GM06990 (cell line): ENCODE results near the gene RND3.

Experiments
- DNase-seq: peaks from one replicate; pipeline ENCODE4 v3.0.0-alpha.2; 2011; ENCODE audit not compliant: insufficient read length; ENCODE audit errors: extremely low read depth
- H3K27me3 ChIP-seq: replicated peaks from 2 replicates; pipeline ENCODE4 v1.6.0; 2011; ENCODE audit warnings: low read length; ENCODE audit not compliant: control insufficient read depth, insufficient read depth
- H3K36me3 ChIP-seq: 2 replicates; pipeline ENCODE4 v1.5.1; 2011; ENCODE audit warnings: low read length; ENCODE audit not compliant: control insufficient read depth, insufficient read depth
- H3K4me3 ChIP-seq: replicated peaks from 2 replicates; pipeline ENCODE4 v1.5.1; 2011; ENCODE audit warnings: low read depth, mild to moderate bottlenecking, control low read depth, low read length
- CTCF ChIP-seq: IDR thresholded peaks from 2 replicates; pipeline ENCODE4 v1.5.1; 2011; ENCODE audit warnings: low read length, control low read depth, mild to moderate bottlenecking, inconsistent platforms; ENCODE audit not compliant: insufficient read depth, poor library complexity, severe bottlenecking

The RND3 gene

GRCh38 chr2:150477347-150477746 lies 10.1 kb downstream of the RND3 start:
- H3K4me3 ChIP-seq, result no peak overlapping the region

DNA sequence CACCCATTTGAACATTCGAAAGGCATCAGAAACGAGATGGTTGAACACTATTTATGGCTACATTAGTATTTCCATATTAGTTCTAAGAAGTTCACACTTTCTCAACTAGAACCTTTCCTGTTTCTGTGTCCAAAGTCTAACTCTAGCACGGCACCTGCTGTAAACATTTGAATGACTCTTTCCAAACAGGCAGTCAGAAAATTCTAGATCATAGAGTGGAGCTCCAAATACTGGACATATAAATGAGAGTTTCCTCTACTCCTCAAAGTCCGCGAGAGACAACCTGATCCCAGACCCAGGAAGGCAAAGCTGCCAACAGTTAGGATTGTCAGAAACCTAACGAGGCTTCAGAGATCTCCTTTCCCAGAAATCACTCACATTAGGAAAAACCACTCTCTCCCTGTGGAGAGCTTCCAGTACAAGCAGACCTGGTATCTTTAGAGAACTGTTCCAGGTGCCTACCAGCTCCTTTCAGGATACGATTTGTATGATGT lies 10.6 kb downstream of the RND3 start:
- TF ChIP-seq CTCF, result no peak
- DNase-seq, result no peak
- H3K36me3 ChIP-seq, result no peaks in the 10 kb centered on the region
- no peaks in the 10 kb centered on the region for H3K27me3 ChIP-seq
- no peak overlapping the region for H3K4me3 ChIP-seq

More at GRCh38 chr2:150477347-150477746, 10.1 kb downstream of the RND3 start:
- H3K36me3 ChIP-seq, result no peaks in the 10 kb centered on the region
- no peak for TF ChIP-seq CTCF
- DNase-seq, result no peak
- H3K27me3 ChIP-seq, result no peaks in the 10 kb centered on the region

DNA sequence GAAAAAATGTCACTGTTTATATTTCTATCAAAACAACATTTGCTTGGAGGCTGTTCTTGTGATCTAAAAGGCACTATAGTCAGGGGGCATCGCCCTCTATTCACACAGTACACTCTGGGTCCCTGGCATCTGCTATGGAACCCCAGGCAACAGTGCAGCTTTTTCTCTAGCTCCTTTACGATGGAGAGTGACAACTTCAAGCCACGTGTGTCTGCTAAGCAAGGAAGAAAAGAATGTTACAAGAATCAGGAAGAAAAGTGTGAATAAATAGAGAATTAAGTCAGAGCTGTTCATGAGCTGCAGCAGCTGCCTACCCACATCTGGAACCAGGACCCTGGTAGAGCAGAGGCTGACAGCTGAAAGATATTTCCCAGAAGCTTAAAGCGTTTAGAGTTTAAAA lies 11.2 kb downstream of the RND3 start:
- no peaks in the 10 kb centered on the region for H3K36me3 ChIP-seq

DNA sequence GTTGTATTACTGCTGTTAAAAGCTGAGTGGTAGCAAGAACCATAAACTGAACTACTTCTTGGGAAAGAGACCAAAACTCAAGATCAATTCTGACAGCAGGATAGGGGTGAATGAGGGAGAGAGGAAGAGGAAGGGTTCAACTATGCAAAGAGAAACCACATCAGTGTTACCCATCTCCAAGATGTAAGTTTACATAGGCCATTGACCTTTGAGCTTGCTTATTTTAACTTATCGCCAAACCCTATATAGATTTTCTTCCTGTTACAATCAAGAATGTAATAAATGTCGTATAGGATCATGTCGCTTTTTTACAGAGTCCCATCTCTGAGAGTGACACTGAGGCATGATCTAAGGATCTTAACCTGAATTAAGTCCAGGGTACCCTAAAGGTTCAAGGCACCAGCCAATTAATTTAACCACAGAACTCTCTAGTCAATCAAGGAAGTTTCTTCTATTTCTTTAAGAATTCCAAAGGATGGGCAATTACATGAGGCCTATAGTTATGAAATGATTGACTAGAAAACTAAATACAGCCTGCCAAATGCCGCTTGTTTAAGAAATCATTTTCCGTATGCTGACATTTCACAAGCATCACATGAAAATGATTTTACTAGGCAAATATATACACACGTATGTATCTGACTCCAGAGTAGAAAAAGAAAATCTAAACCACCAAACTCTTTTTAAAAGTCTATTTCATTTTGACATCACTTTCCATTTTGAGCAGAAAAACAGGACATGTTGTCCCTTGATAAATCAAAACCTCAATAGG lies 11.8 kb downstream of the RND3 start:
- Histone ChIP-seq H3K36me3 (no peaks in the 10 kb centered on the region), H3K4me3 (no peak overlapping the region)
- TF ChIP-seq CTCF, result no peak

More for the DNA sequence above, 11.2 kb downstream of the RND3 start:
- DNase-seq, result no peak
- Histone ChIP-seq H3K27me3 (no peaks in the 10 kb centered on the region), H3K4me3 (no peak overlapping the region)
- no peak for TF ChIP-seq CTCF

GRCh38 chr2:150474326-150475074 lies 13.0 kb downstream of the RND3 start:
- no peak for DNase-seq
- Histone ChIP-seq H3K36me3 (no peaks in the 10 kb centered on the region), H3K27me3 (no peaks in the 10 kb centered on the region), H3K4me3 (no peak overlapping the region)
- no peak for TF ChIP-seq CTCF

More for the DNA sequence above, 11.8 kb downstream of the RND3 start:
- H3K27me3 ChIP-seq, result no peaks in the 10 kb centered on the region
- no peak for DNase-seq
